H1 (cell line): ENCODE data around the gene DISC1. TPM values are rescaled to one million over a fixed set of nuclear protein-coding genes. Genes with fewer than 3 reads are reported as not detected.

ENCODE experiments used
- CTCF ChIA-PET: fragments of 300-600 bp; sonication (Branson Sonifier 250); formaldehyde crosslinking; loops from one replicate; lab custom pipeline; 2021; ENCODE audit not compliant: partially characterized antibody; lab: Charles Lee
- POLR2A ChIA-PET: fragments of 300-600 bp; sonication (Branson Sonifier 250); formaldehyde crosslinking; loops from one replicate; lab custom pipeline; 2021; ENCODE audit warnings: inconsistent platforms; ENCODE audit not compliant: partially characterized antibody; lab: Charles Lee
- DNase-seq, 2 experiments: peaks; one replicate each; pipeline versions ENCODE4 v3.0.0 to v3.0.0-alpha.2; 2010 to 2022; ENCODE audit warnings: low spot score in 2 of 2, low read depth in 1 of 2, mixed read lengths in 1 of 2
- FAIRE-seq: peaks from 2 replicates; lab custom pipeline; 2011; peaks lifted over from hg19 to GRCh38; lab: Jason Lieb, UNC
- H2AFZ ChIP-seq: 2 replicates; pipeline ENCODE4 v1.8.1; 2012; ENCODE audit warnings: low read length, inconsistent platforms
- H2AK5ac ChIP-seq: 2 replicates; pipeline ENCODE4 v1.6.1; 2013; ENCODE audit warnings: low read depth, low read length
- H2BK120ac ChIP-seq: replicated peaks from 2 replicates; pipeline ENCODE3; 2013; ENCODE audit warnings: low read depth, low read length, inconsistent platforms
- H2BK12ac ChIP-seq: 2 replicates; pipeline ENCODE4 v1.6.1; 2013; ENCODE audit warnings: low read depth, low read length
- H2BK15ac ChIP-seq: 2 replicates; pipeline ENCODE4 v1.6.1; 2013; ENCODE audit warnings: low read length
- H2BK20ac ChIP-seq: 2 replicates; pipeline ENCODE4 v1.6.1; 2013; ENCODE audit warnings: low read length
- H2BK5ac ChIP-seq: 2 replicates; pipeline ENCODE4 v1.6.1; 2013; ENCODE audit warnings: low read depth, low read length
- H3K14ac ChIP-seq: 2 replicates; pipeline ENCODE4 v1.6.1; 2013; ENCODE audit warnings: inconsistent platforms; ENCODE audit not compliant: insufficient read length
- H3K18ac ChIP-seq: 2 replicates; pipeline ENCODE4 v1.6.1; 2013; ENCODE audit warnings: low read length; ENCODE audit errors: extremely low read depth
- H3K23ac ChIP-seq: 2 replicates; pipeline ENCODE4 v1.6.1; 2013; ENCODE audit warnings: inconsistent platforms; ENCODE audit not compliant: insufficient read length
- H3K23me2 ChIP-seq: 2 replicates; pipeline ENCODE4 v1.6.1; 2013; ENCODE audit warnings: low read depth, low read length
- H3K27ac ChIP-seq: 2 replicates; pipeline ENCODE4 v1.6.1; 2011; ENCODE audit warnings: low read depth, low read length, inconsistent platforms
- H3K27me3 ChIP-seq, 4 experiments: replicated peaks in 1 of 4; 1 replicate in 1 of 4; 2 replicates in 3 of 4; pipeline versions ENCODE4 v1.6.1 to v1.8.1; 2011 to 2013; ENCODE audit warnings: low read length in 3 of 4, mild to moderate bottlenecking in 3 of 4, inconsistent platforms in 2 of 4, mixed read lengths in 2 of 4, moderate library complexity in 1 of 4; ENCODE audit not compliant: control insufficient read depth in 3 of 4, insufficient read depth in 3 of 4; ENCODE audit errors: extremely low read depth in 1 of 4
- H3K36me3 ChIP-seq, 4 experiments: 2 replicates each; pipeline versions ENCODE4 v1.6.1 to v1.8.1; 2011 to 2013; ENCODE audit warnings: mild to moderate bottlenecking in 4 of 4, low read length in 3 of 4, moderate library complexity in 2 of 4, control low read depth in 1 of 4, inconsistent platforms in 1 of 4; ENCODE audit not compliant: insufficient read depth in 4 of 4, control insufficient read depth in 2 of 4
- H3K4ac ChIP-seq: replicated peaks from 2 replicates; pipeline ENCODE3; 2013; ENCODE audit warnings: low read length, low read depth, mixed read lengths, inconsistent platforms; ENCODE audit not compliant: insufficient read length
- H3K4me1 ChIP-seq, 4 experiments: replicated peaks in 1 of 4; 1 replicate in 1 of 4; 2 replicates in 3 of 4; pipeline versions ENCODE4 v1.6.1 to v1.8.1; 2011 to 2013; ENCODE audit warnings: low read length in 3 of 4, inconsistent platforms in 2 of 4, mixed read lengths in 1 of 4; ENCODE audit not compliant: insufficient read depth in 4 of 4, control insufficient read depth in 3 of 4
- H3K4me2 ChIP-seq, 2 experiments: 2 replicates each; pipeline versions ENCODE4 v1.6.1 to v1.8.1; 2011 to 2013; ENCODE audit warnings: low read depth in 2 of 2, low read length in 2 of 2, control low read depth in 1 of 2, inconsistent platforms in 1 of 2, mild to moderate bottlenecking in 1 of 2; ENCODE audit not compliant: insufficient read depth in 1 of 2
- H3K4me3 ChIP-seq, 4 experiments: fragments of 200-600, 300-600 bp in 1 of 4; sonication (generic), shearing (Covaris generic), sonication (Bioruptor Twin) in 1 of 4; 2 replicates each; pipeline versions ENCODE4 v1.5.1 to v1.8.1; 2011 to 2016; ENCODE audit warnings: low read length in 4 of 4, low read depth in 3 of 4, control low read depth in 2 of 4, inconsistent platforms in 2 of 4, mild to moderate bottlenecking in 2 of 4, mixed read lengths in 1 of 4, moderate library complexity in 1 of 4; ENCODE audit not compliant: insufficient read depth in 2 of 4; ENCODE audit errors: extremely low read depth in 1 of 4
- H3K56ac ChIP-seq: replicated peaks from 2 replicates; pipeline ENCODE3; 2013; ENCODE audit warnings: low read depth, mild to moderate bottlenecking, mixed read lengths, low read length, inconsistent platforms; ENCODE audit not compliant: insufficient read length
- H3K79me1 ChIP-seq: 2 replicates; pipeline ENCODE4 v1.6.1; 2013; ENCODE audit warnings: low read depth, low read length, control low read depth
- H3K79me2 ChIP-seq, 2 experiments: 2 replicates each; pipeline versions ENCODE4 v1.6.1 to v1.8.1; 2012 to 2013; ENCODE audit warnings: low read length in 2 of 2, mild to moderate bottlenecking in 2 of 2, inconsistent platforms in 1 of 2; ENCODE audit not compliant: insufficient read depth in 2 of 2, control insufficient read depth in 1 of 2
- H3K9ac ChIP-seq, 4 experiments: replicated peaks in 1 of 4; 1 replicate in 1 of 4; 2 replicates in 3 of 4; pipeline versions ENCODE4 v1.6.1 to v1.8.1; 2011 to 2013; ENCODE audit warnings: low read depth in 3 of 4, low read length in 3 of 4, control low read depth in 2 of 4, mild to moderate bottlenecking in 2 of 4, moderate library complexity in 2 of 4, inconsistent platforms in 1 of 4; ENCODE audit errors: extremely low read depth in 1 of 4
- H3K9me3 ChIP-seq, 2 experiments: 2 replicates each; pipeline versions ENCODE4 v1.6.1 to v1.8.1; 2012 to 2013; ENCODE audit warnings: mild to moderate bottlenecking in 2 of 2, moderate library complexity in 2 of 2, control low read depth in 1 of 2, inconsistent platforms in 1 of 2, low read depth in 1 of 2, low read length in 1 of 2, mixed read lengths in 1 of 2; ENCODE audit not compliant: insufficient read depth in 2 of 2
- H4K20me1 ChIP-seq, 2 experiments: replicated peaks in 1 of 2; 2 replicates each; pipeline versions ENCODE3 to v1.8.1; 2011 to 2013; ENCODE audit warnings: inconsistent platforms in 2 of 2, low read length in 2 of 2, mild to moderate bottlenecking in 1 of 2; ENCODE audit not compliant: insufficient read depth in 2 of 2, control insufficient read depth in 1 of 2
- H4K5ac ChIP-seq: 2 replicates; pipeline ENCODE4 v1.6.1; 2013; ENCODE audit warnings: low read length, low read depth, mixed read lengths, inconsistent platforms; ENCODE audit not compliant: insufficient read length
- H4K8ac ChIP-seq: 2 replicates; pipeline ENCODE4 v1.8.0; 2013; ENCODE audit warnings: mild to moderate bottlenecking, moderate library complexity, low read length, inconsistent platforms; ENCODE audit not compliant: insufficient read depth; ENCODE audit errors: extremely low read depth
- H4K91ac ChIP-seq: replicated peaks from 2 replicates; pipeline ENCODE3; 2013; ENCODE audit warnings: low read length, mixed read lengths, inconsistent platforms; ENCODE audit not compliant: insufficient read length
- BACH1 ChIP-seq: IDR thresholded peaks from 2 replicates; pipeline ENCODE4 v1.6.1; 2012; ENCODE audit warnings: low read length, improper control_type of control experiment
- BCL11A ChIP-seq, 2 experiments: IDR thresholded peaks; one replicate each; pipeline ENCODE4 v1.6.1; 2011; ENCODE audit warnings: low read depth in 2 of 2, low read length in 2 of 2, mild to moderate bottlenecking in 2 of 2
- CHD2 ChIP-seq: IDR thresholded peaks from 2 replicates; pipeline ENCODE4 v1.6.1; 2012; ENCODE audit warnings: low read length, improper control_type of control experiment
- EGR1 ChIP-seq: IDR thresholded peaks from 2 replicates; pipeline ENCODE4 v1.6.1; 2011; ENCODE audit warnings: low read depth, low read length, borderline replicate concordance
- PHF8 ChIP-seq: fragments of 200-600 bp; sonication (generic); conservative IDR thresholded peaks from 2 replicates; pipeline ENCODE4 v1.7.1; 2012; ENCODE audit warnings: low read depth, mild to moderate bottlenecking, inconsistent platforms, low read length, moderate library complexity
- RXRA ChIP-seq: IDR thresholded peaks from 2 replicates; pipeline ENCODE4 v1.6.1; 2011; ENCODE audit warnings: low read depth, mild to moderate bottlenecking, low read length, moderate library complexity; ENCODE audit not compliant: insufficient read depth
- SP1 ChIP-seq: IDR thresholded peaks from 2 replicates; pipeline ENCODE4 v1.6.1; 2011; ENCODE audit warnings: low read depth, low read length
- SP2 ChIP-seq: IDR thresholded peaks from 2 replicates; pipeline ENCODE4 v1.6.1; 2012; ENCODE audit warnings: mild to moderate bottlenecking, low read length, inconsistent platforms
- TAF1 ChIP-seq: IDR thresholded peaks from 2 replicates; pipeline ENCODE4 v1.6.1; 2011; ENCODE audit warnings: mild to moderate bottlenecking, low read depth, low read length
- TBP ChIP-seq: IDR thresholded peaks from 2 replicates; pipeline ENCODE4 v1.6.1; 2011; ENCODE audit warnings: low read depth, low read length, improper control_type of control experiment
- TEAD4 ChIP-seq: IDR thresholded peaks from 2 replicates; pipeline ENCODE4 v1.6.1; 2012; ENCODE audit warnings: low read depth, low read length, inconsistent platforms, mixed read lengths
- YY1 ChIP-seq: IDR thresholded peaks from 2 replicates; pipeline ENCODE4 v1.6.1; 2011; ENCODE audit warnings: low read depth, mild to moderate bottlenecking, low read length
- WGBS, 2 experiments: shearing (Covaris generic) in 1 of 2; methylation state at CpG; one replicate each; pipeline versions ENCODE4 v1.1.6 to v1.1.7; 2013 to 2015; ENCODE audit warnings: low lambda C conversion rate in 2 of 2, mixed read lengths in 2 of 2, inconsistent platforms in 1 of 2, low coverage in 1 of 2, missing lambda C conversion rate in 1 of 2; ENCODE audit not compliant: insufficient replicate concordance in 2 of 2, insufficient coverage in 1 of 2, insufficient read length in 1 of 2; ENCODE audit errors: extremely low coverage in 1 of 2, missing lambda C conversion rate in 1 of 2; 5-methylcytosine and 5-hydroxymethylcytosine counted together
- polyA plus RNA-seq, 7 experiments: library from polyadenylated mRNA; depleted of rRNA in 3 of 7; stranded (reverse) in 5 of 7; unstranded in 2 of 7; fragments of >200 nt in 5 of 7; fragments of 200-250 nt in 2 of 7; gene quantifications; 1 replicate in 5 of 7; 2 replicates in 1 of 7; 4 replicates in 1 of 7; pipeline versions ENCODE4 v1.2.1 to v1.2.3, GENCODE V29; 2011 to 2013; ENCODE audit warnings: missing spikeins in 2 of 7, mixed read lengths in 2 of 7
- total RNA-seq: library from RNA; stranded (reverse); fragmentation: NEBNext Ultra II Directional; extraction: Animal tissue kit (Norgen Biotek cat#: 25700); gene quantifications from 2 replicates; pipeline ENCODE4 v1.2.1, GENCODE V29; 2021

DISC1 gene
- total and polyA plus RNA-seq, 2 of the 8 experiments (the other 6 are each of a cell fraction or from before 2014, with no cell fraction given) = 1.1 to 3.5 TPM

DNA sequence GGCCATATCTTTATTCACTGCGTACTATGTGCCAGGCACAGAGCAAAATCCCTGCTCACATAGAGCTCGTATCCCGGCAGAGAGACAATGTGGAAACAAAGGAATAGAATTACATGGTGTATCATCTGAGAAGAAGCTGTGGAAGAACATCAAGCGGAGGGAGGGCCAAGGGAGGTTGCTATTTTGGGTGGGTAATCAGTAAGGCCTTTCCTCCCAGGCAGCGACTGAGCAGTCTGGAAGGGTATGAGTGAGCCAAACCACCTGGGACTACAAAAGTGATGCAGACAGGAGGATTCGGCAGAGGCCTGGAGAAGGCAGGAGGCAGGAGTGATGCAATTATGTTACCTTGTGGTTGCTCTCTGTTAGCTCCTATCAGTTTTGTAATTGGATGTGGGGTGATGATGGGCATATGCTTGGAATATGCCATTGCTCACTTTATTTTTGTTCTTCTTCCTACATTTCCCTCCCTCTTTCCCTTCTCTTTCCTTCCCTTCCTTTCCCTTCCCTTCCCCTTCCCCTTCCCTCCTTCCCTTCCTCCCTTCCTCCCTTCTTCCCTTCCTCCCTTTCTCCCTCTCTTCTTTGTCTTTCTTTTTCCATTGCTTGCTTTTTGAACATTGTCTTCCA lies 172.9 kb downstream of the DISC1 start:
- H2BK15ac ChIP-seq = no peak overlapping the region
- no peaks in the 10 kb centered on the region for H3K9me3 ChIP-seq
- no peak overlapping the region for H4K91ac ChIP-seq
- H3K27ac ChIP-seq = no peak overlapping the region
- POLR2A ChIA-PET = no interaction called here
- no peak overlapping the region for H4K8ac ChIP-seq
- no peaks in the 10 kb centered on the region for H4K20me1 ChIP-seq
- H3K4me3 ChIP-seq = no peak overlapping the region
- no peaks in the 10 kb centered on the region for H3K23me2 ChIP-seq
- H3K14ac ChIP-seq = no peak overlapping the region
- no peak overlapping the region for H2BK120ac ChIP-seq
- no peak for DNase-seq
- H3K4ac ChIP-seq = no peak overlapping the region
- no peak overlapping the region for H3K4me2 ChIP-seq
- H3K79me2 ChIP-seq = no peaks in the 10 kb centered on the region
- H3K27me3 ChIP-seq = no peaks in the 10 kb centered on the region
- FAIRE-seq = no peak
- no peaks in the 10 kb centered on the region for H3K79me1 ChIP-seq
- CTCF ChIA-PET = interaction anchor here (0.8 to 1.3 kb wide), 3 partner anchors 10 to 140 kb away, joined by 3 to 7 read pairs (median 3); no protein-coding TSS in a partner anchor
- TF ChIP-seq BACH1 (no peak), SP1 (no peak), SP2 (no peak), RXRA (no peak), CHD2 (no peak), BCL11A (IDR thresholded peaks at IDR 0.05; ENCODE audit: low read depth in 2 of 2, low read length in 2 of 2) (no peak), TAF1 (no peak), TBP (no peak), PHF8 (no peak), EGR1 (no peak), TEAD4 (no peak), YY1 (no peak)
- TF ChIP-seq, all 59 proteins: peak for 0
- no peaks in the 10 kb centered on the region for H3K36me3 ChIP-seq
- no peak overlapping the region; the same call in 1 of the 2 replicates for H2AFZ ChIP-seq
- no peak overlapping the region for H2BK5ac ChIP-seq
- no peak overlapping the region for H3K56ac ChIP-seq
- H2BK20ac ChIP-seq = no peak overlapping the region
- no peak overlapping the region for H3K23ac ChIP-seq
- 83% methylated on average over 6 of the region's 6 CpGs; no CpG with 5 or more reads in 1 of the 2 experiments for WGBS, 2 experiments
- H3K9ac ChIP-seq = no peak overlapping the region
- no peak overlapping the region for H2BK12ac ChIP-seq
- no peak overlapping the region for H2AK5ac ChIP-seq
- no peak overlapping the region for H4K5ac ChIP-seq
- H3K4me1 ChIP-seq = no peaks in the 10 kb centered on the region
- no peak overlapping the region for H3K18ac ChIP-seq
